ENCODE data around the gene GZMB.

DNA sequence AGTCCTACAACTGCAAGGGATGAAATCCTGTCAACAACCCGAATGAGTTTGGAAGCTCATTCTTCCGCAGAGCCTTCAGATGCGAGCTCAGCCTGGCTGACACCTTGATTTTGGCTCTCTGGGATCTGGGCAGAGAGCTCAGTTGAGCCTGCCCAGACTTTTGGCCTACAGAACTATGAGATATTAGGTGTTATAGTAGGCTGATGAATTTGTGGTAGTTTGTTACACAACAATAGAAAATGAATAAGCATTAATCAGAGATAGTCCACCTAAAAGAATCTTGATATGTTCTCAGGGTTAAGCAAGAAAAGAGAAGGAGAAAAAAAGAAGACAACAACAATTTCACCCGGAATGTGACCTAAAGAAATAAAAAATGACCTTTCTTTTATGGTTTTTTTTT is 30.4 kb upstream of the GZMB start:
- TF ChIP-seq CTCF (IDR thresholded peaks at IDR 0.05) (no peak), ZFX (IDR thresholded peaks at IDR 0.05; ENCODE audit: borderline replicate concordance) (no peak)

Measured in 22Rv1 (cell line).